ENCODE measurements around the gene MN1. TPM values are rescaled to one million over a fixed set of nuclear protein-coding genes. Genes with fewer than 3 reads are reported as not detected.

Gene MN1
- polyA plus RNA-seq, 3 donors from 2014 or later, result 0.03 to 0.14 TPM; not detected in 1

GRCh38 chr22:27779643-27780042 lies 21.9 kb downstream of the MN1 start:
- Mint-ChIP-seq H3K36me3 (no peaks in the 10 kb centered on the region), H3K4me1 (no peaks in the 10 kb centered on the region), H3K9me3 (no peaks in the 10 kb centered on the region), H3K4me3 (no peak overlapping the region), H3K27ac (no peak overlapping the region), H3K27me3 (ENCODE audit: low read depth in 3 of 3) (peaks cover 0 to 2% (median 0%) of the 10 kb centered on the region in 3 donors)
- no peak for DNase-seq

- H3K27ac Mint-ChIP-seq, result no peak overlapping the region
- no peaks in the 10 kb centered on the region for H3K36me3 Mint-ChIP-seq
Observed at GRCh38 chr22:27778294-27779090, 23.1 kb downstream of the MN1 start.

GRCh38 chr22:27777128-27777527 lies 24.4 kb downstream of the MN1 start:
- Mint-ChIP-seq H3K9me3 (no peaks in the 10 kb centered on the region), H3K4me1 (no peaks in the 10 kb centered on the region), H3K36me3 (no peaks in the 10 kb centered on the region), H3K4me3 (no peak overlapping the region), H3K27me3 (ENCODE audit: low read depth in 3 of 3) (peaks cover 0 to 5% (median 0%) of the 10 kb centered on the region in 3 donors), H3K27ac (no peak overlapping the region)
- DNase-seq, result no peak

More at GRCh38 chr22:27778294-27779090, 23.1 kb downstream of the MN1 start:
- no peak for DNase-seq
- H3K27me3 Mint-ChIP-seq (ENCODE audit: low read depth in 3 of 3), result peaks cover 0 to 5% (median 0%) of the 10 kb centered on the region in 3 donors
- H3K9me3 Mint-ChIP-seq, result no peaks in the 10 kb centered on the region
- H3K4me1 Mint-ChIP-seq, result no peaks in the 10 kb centered on the region
- H3K4me3 Mint-ChIP-seq, result peak overlapping the region in 1 of 5 donors; percentile 31

- Mint-ChIP-seq H3K27me3 (ENCODE audit: low read depth in 3 of 3) (peaks cover 0 to 5% (median 0%) of the 10 kb centered on the region in 3 donors), H3K9me3 (no peaks in the 10 kb centered on the region), H3K36me3 (no peaks in the 10 kb centered on the region), H3K27ac (no peak overlapping the region), H3K4me1 (no peaks in the 10 kb centered on the region), H3K4me3 (no peak overlapping the region)
- DNase-seq, result no peak
Observed at GRCh38 chr22:27776650-27776958, 25.0 kb downstream of the MN1 start.

GRCh38 chr22:27775758-27776649 lies 25.6 kb downstream of the MN1 start:
- H3K27me3 Mint-ChIP-seq (ENCODE audit: low read depth in 3 of 3), result peaks cover 0 to 5% (median 0%) of the 10 kb centered on the region in 3 donors
- no peaks in the 10 kb centered on the region for H3K4me1 Mint-ChIP-seq
- no peak overlapping the region for H3K4me3 Mint-ChIP-seq
- DNase-seq, result no peak
- H3K27ac Mint-ChIP-seq, result no peak overlapping the region
- no peaks in the 10 kb centered on the region for H3K9me3 Mint-ChIP-seq
- no peaks in the 10 kb centered on the region for H3K36me3 Mint-ChIP-seq

- DNase-seq, result no peak
- Mint-ChIP-seq H3K4me1 (no peaks in the 10 kb centered on the region), H3K9me3 (no peaks in the 10 kb centered on the region), H3K36me3 (no peaks in the 10 kb centered on the region), H3K27ac (no peak overlapping the region), H3K4me3 (no peak overlapping the region), H3K27me3 (ENCODE audit: low read depth in 3 of 3) (peaks cover 0 to 5% (median 0%) of the 10 kb centered on the region in 3 donors)
Observed at GRCh38 chr22:27775087-27775698, 26.4 kb downstream of the MN1 start.

GRCh38 chr22:27774200-27774599 lies 27.4 kb downstream of the MN1 start:
- Mint-ChIP-seq H3K4me3 (no peak overlapping the region), H3K27me3 (ENCODE audit: low read depth in 3 of 3) (peaks cover 0 to 9% (median 3%) of the 10 kb centered on the region in 3 donors), H3K9me3 (no peaks in the 10 kb centered on the region), H3K36me3 (no peaks in the 10 kb centered on the region), H3K27ac (no peak overlapping the region), H3K4me1 (no peaks in the 10 kb centered on the region)
- DNase-seq, result no peak

GRCh38 chr22:27772984-27773498 lies 28.5 kb downstream of the MN1 start:
- no peaks in the 10 kb centered on the region for H3K9me3 Mint-ChIP-seq
- no peaks in the 10 kb centered on the region for H3K36me3 Mint-ChIP-seq
- no peak overlapping the region for H3K4me3 Mint-ChIP-seq
- no peak for DNase-seq
- H3K4me1 Mint-ChIP-seq, result no peaks in the 10 kb centered on the region
- H3K27ac Mint-ChIP-seq, result no peak overlapping the region
- H3K27me3 Mint-ChIP-seq (ENCODE audit: low read depth in 3 of 3), result peaks cover 0 to 9% (median 3%) of the 10 kb centered on the region in 3 donors

- Mint-ChIP-seq H3K27me3 (ENCODE audit: low read depth in 3 of 3) (peaks cover 0 to 11% (median 3%) of the 10 kb centered on the region in 3 donors), H3K4me1 (no peaks in the 10 kb centered on the region), H3K27ac (no peak overlapping the region), H3K4me3 (no peak overlapping the region), H3K36me3 (no peaks in the 10 kb centered on the region), H3K9me3 (no peaks in the 10 kb centered on the region)
- DNase-seq, result no peak
Observed at GRCh38 chr22:27772081-27772983, 29.2 kb downstream of the MN1 start.

- H3K9me3 Mint-ChIP-seq, result no peaks in the 10 kb centered on the region
- H3K36me3 Mint-ChIP-seq, result no peaks in the 10 kb centered on the region
- H3K4me1 Mint-ChIP-seq, result no peaks in the 10 kb centered on the region
- H3K27me3 Mint-ChIP-seq (ENCODE audit: low read depth in 3 of 3), result peaks cover 0 to 11% (median 5%) of the 10 kb centered on the region in 3 donors
- H3K27ac Mint-ChIP-seq, result no peak overlapping the region
- DNase-seq, result no peak
- H3K4me3 Mint-ChIP-seq, result no peak overlapping the region
Observed at GRCh38 chr22:27771637-27772036, 29.9 kb downstream of the MN1 start.

- no peak overlapping the region for H3K27ac Mint-ChIP-seq
- no peak overlapping the region for H3K4me3 Mint-ChIP-seq
- H3K27me3 Mint-ChIP-seq (ENCODE audit: low read depth in 3 of 3), result peaks cover 0 to 6% (median 5%) of the 10 kb centered on the region in 3 donors
- H3K9me3 Mint-ChIP-seq, result no peaks in the 10 kb centered on the region
- no peak for DNase-seq
- no peaks in the 10 kb centered on the region for H3K36me3 Mint-ChIP-seq
- H3K4me1 Mint-ChIP-seq, result no peaks in the 10 kb centered on the region
Observed at GRCh38 chr22:27769012-27769411, 32.5 kb downstream of the MN1 start.

GRCh38 chr22:27768027-27768653 lies 33.4 kb downstream of the MN1 start:
- H3K4me3 Mint-ChIP-seq, result no peak overlapping the region
- H3K4me1 Mint-ChIP-seq, result no peaks in the 10 kb centered on the region
- no peak for DNase-seq
- no peaks in the 10 kb centered on the region for H3K9me3 Mint-ChIP-seq
- no peaks in the 10 kb centered on the region for H3K36me3 Mint-ChIP-seq
- H3K27ac Mint-ChIP-seq, result no peak overlapping the region
- peaks cover 0 to 6% (median 5%) of the 10 kb centered on the region in 3 donors for H3K27me3 Mint-ChIP-seq (ENCODE audit: low read depth in 3 of 3)

- no peak overlapping the region for H3K27ac Mint-ChIP-seq
- H3K27me3 Mint-ChIP-seq (ENCODE audit: low read depth in 3 of 3), result peaks cover 0 to 6% (median 5%) of the 10 kb centered on the region in 3 donors
- no peaks in the 10 kb centered on the region for H3K4me1 Mint-ChIP-seq
- no peaks in the 10 kb centered on the region for H3K36me3 Mint-ChIP-seq
- no peaks in the 10 kb centered on the region for H3K9me3 Mint-ChIP-seq
- no peak for DNase-seq
- no peak overlapping the region for H3K4me3 Mint-ChIP-seq
Observed at GRCh38 chr22:27766679-27767078, 34.9 kb downstream of the MN1 start.
